Stimulated activated CD8-positive, alpha-beta memory T cell treated with anti-CD3 and anti-CD28 coated beads, Interleukin-4, amount 100 ng/mL, for 4 hours (primary cell): ENCODE data around the gene PRKCB.

Experiments used
- DNase-seq, 2 donors: peaks; one replicate each; pipeline ENCODE4 v3.0.0-alpha.2; 2020; ENCODE audit warnings: low read depth in 2 of 2, low spot score in 1 of 2

PRKCB gene

DNA sequence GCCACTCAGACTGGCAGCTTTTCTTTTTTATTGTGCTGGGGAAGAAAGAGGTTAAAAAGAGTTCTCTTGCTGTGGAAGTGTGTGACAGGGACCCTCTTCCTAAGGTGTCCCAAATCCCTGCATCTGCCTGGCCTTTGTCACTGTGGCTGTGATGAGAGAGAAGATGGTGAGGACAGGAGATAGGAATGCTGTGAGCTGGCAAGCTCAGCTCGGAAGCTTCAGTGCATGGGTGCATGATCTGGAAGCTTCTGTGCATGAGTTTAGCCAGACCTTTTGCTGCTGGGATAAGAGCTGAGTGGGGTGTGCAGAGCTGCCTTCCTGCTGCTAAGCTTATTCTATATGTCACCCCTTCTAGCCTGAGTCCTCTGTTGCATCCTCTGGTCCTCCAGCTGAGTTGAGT, 317.0 kb downstream of the PRKCB start:
- no peak for DNase-seq

GRCh38 chr16:24156777-24157176, 321.0 kb downstream of the PRKCB start:
- no peak for DNase-seq

GRCh38 chr16:24163935-24164334, 328.2 kb downstream of the PRKCB start:
- DNase-seq, result no peak

DNA sequence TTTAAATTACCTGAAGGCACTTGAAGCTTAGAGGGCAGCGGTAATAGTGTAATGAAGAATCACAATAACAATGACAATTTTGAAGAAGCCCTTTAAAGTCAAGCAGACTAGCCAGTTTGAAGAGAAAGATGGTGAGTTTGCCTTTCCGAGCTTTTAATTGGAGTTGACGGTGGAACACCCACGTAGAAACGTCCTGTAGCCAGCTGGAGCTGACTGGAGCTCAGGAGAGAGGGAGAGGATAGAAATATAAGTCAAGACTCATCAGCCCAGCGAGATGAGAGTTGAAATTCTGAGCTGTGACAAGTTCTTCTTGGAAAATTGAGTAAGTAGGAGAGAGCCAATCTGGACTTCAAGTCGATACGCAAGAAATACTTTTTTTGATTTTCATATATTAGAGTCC, 328.6 kb downstream of the PRKCB start:
- no peak for DNase-seq

DNA sequence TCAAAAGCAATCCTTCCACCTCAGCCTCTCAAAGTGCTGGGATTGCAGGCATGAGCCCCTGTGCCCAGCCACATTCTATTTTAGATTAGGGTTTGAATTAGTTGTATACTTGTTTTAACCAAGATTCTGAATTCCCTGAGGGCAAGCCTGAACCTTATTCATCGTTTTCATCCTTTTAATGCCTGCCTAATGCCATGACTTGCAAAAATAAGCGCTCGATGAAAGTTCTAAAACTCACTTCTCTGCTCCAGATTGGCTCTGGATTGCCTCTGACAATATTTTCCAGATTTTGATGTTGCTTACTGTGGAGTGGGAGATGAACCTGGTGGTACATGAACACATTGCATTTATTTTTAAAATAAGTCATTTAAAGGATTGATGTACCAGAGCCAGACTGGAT, 329.5 kb downstream of the PRKCB start:
- no peak for DNase-seq

DNA sequence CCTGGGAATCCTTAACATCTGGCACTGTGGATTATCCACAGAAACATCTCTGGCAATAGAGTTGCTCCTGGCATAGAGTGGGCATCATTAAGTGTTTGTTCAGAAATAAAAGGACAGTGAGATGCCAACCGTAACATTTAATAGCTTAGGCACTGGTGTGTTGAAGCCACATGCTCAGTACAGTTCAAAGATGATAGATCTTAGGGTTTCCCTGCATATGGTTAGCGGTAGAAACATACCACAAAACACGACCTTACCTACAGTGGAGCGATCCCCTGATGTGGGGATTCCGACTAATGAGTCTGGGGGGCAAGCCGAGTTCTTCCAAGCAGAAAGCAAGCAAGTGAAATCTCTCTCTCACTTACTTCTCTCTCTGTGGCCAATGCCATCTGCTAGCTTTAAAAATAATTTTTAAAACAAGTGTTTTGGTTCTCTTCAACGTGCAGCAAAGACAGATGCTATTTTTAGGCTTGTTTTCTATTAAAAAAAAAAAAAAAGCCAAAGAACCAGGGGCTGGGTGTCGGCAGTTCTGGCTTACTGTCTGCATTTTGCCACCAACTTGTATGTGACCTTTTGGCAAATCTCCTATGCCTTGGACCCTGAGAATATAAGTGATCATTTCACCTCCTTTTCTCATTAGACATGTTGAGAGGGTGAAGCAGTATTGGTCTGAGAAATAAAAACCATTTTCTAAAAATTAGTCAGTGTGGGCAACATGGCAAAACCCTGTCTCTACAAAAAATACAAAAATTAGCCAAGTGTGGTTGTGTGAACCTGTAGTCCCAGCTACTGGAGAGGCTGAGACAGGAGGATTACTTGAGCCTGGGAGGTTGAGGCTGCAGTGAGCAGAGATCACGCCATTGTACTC, 331.1 kb downstream of the PRKCB start:
- DNase-seq, result no peak

GRCh38 chr16:24168856-24169255, 333.1 kb downstream of the PRKCB start:
- no peak for DNase-seq

- no peak for DNase-seq
Measured at GRCh38 chr16:24170407-24170806, 334.6 kb downstream of the PRKCB start.

DNA sequence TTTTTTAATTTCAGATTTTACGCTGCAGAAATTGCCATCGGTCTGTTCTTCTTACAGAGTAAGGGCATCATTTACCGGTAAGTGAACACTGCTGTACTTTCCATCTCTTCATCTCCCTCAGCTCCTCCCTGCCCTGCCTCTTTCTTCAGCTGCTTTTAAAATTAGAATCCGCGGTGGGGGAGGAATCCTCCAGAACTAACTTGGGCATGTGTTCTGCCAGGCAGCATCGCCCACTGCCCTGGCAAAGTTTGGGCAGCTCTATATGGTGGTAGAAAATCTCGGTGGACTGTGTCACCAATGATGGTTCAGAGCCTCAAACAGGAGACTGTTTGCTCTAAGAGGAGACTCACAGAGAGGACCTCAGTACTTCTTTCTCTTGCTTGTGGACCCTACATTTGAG, 338.7 kb downstream of the PRKCB start:
- DNase-seq, result no peak

DNA sequence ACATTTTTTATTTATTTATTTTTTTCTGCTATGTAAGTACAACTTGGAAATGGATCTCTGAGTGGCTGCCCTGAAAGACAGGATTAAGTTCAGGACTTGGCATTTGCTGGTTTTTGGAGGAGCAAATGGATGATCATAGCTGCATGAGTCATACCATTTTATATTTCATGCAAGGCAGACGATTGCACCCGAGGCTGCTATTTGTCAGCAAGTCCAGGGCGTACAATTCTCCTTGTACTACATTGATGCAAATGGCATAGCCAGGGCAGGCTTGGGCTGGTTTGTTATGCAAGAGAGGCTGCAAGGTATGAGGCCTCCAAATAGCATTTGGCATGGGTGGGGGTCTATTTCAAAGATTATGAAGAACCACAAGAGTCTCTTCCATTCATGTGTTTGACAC, 339.2 kb downstream of the PRKCB start:
- DNase-seq, result no peak

- DNase-seq, result no peak
Measured at GRCh38 chr16:24178496-24178895, 342.7 kb downstream of the PRKCB start.

GRCh38 chr16:24180451-24180850, 344.7 kb downstream of the PRKCB start:
- no peak for DNase-seq

- no peak for DNase-seq
Measured at GRCh38 chr16:24188021-24188542, 352.3 kb downstream of the PRKCB start.

DNA sequence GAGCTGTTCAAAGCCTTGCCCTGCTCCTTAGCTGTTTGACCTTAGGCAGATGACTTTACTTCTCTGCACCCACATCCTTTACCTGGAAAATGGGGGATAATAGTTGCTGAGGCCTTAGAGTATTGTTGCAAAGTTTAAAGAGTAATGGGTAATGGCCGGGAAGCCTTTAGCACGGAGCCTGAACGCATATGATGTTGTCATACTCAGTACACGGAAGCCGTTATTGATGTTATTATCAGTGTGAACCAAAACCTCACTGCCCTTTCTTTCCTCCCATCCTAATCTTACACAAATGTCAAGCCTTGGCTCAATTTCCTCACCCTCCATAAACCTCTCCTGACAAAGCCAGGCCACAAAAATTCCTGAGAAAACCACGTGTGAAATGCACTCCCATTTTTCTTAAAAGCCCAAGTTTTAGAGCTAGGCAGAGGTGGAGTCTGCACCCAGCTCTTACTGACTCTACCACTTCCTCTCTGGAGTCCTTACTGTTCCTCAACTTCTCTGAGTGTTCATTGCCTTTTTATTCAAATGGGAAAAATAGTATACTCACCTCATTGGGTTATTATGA, 353.1 kb downstream of the PRKCB start:
- DNase-seq, result no peak

DNA sequence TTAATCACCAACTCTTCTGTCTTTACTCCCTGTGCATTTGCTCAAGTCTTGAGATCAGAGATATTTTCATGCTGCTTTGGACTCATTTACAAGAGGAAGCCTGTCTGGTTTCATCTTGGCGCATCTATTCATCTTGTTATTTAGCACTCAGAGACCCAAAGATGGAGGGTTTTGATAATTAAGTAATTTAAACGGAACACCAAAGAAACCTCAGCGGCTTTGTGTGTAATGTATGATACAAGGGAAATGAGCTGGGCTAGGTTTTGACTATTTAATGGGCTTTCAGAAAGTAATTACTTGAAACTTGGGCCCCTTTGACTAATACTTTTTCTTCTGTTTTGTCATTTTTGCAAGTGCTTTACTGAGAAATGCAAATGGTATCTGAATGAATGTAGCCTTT, 354.2 kb downstream of the PRKCB start:
- DNase-seq, result no peak

- DNase-seq, result no peak
Measured at GRCh38 chr16:24191876-24192402, 356.2 kb downstream of the PRKCB start.

GRCh38 chr16:24195221-24195620, 359.4 kb downstream of the PRKCB start:
- no peak for DNase-seq

DNA sequence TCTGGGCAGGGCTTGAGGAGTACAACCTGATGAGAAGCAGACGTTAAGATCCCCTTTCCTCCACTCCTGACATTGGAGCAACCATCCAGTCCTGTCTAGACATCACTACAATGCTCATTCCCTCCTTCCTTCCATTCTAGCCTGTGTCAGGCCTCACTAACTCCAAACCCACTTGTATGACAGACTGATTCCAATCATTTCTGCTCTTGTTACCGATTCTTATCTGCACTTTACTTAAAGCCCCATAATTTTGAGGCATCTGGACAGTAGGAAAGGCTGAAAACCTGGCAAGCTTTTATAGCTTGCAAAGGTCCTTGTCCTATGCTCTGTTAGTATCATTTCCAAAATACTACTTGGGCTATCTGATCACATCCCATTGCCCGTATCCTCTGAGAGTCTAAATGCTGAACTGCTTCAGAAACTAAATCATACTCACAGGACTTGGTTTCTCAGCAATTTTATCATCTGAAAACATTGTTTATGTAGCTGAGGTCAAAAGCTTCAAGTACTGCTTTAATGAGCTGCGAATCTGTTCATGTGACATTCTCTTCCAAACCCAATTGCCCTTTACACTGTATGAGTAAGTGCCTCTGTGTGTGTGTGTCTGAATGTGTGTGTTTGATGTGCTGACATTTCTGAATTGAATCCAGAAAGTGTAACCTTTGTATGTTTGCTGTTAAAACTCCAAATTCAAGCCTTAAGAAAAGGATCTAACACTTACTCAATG, 363.2 kb downstream of the PRKCB start:
- DNase-seq, result no peak

GRCh38 chr16:24203675-24204074, 367.9 kb downstream of the PRKCB start:
- DNase-seq, result no peak

- DNase-seq, result no peak
Measured at GRCh38 chr16:24204150-24204665, 368.4 kb downstream of the PRKCB start.

GRCh38 chr16:24206926-24207325, 371.1 kb downstream of the PRKCB start:
- DNase-seq, result no peak
